PC-3 (cell line): ENCODE data around the gene KRTAP12-1.

Experiments used
- CTCF ChIP-seq: fragments of 300-600 bp; sonication (generic); conservative IDR thresholded peaks from 2 replicates; pipeline ENCODE4 v1.5.1; 2017; ENCODE audit warnings: antibody characterized with exemption, low read depth, mild to moderate bottlenecking, low read length
- EZH2phosphoT487 ChIP-seq: fragments of 300-600 bp; sonication (generic); IDR thresholded peaks from 2 replicates; pipeline ENCODE4 v1.6.1; 2018; ENCODE audit warnings: mild to moderate bottlenecking, antibody characterized with exemption, low read length, borderline replicate concordance

- TF ChIP-seq CTCF (no peak), EZH2phosphoT487 (no peak)
Observed at GRCh38 chr21:44730028-44730395, 48.0 kb upstream of the KRTAP12-1 start.
